H9 (cell line): ENCODE results near the gene ECHDC1. TPM values are rescaled to one million over a fixed set of nuclear protein-coding genes. Genes with fewer than 3 reads are reported as not detected.

Experiments
- DNase-seq: peaks from one replicate; pipeline ENCODE4 v3.0.0-alpha.2; 2017
- H2AFZ ChIP-seq: one replicate; pipeline ENCODE4 v1.6.1; 2013; ENCODE audit warnings: mild to moderate bottlenecking, low read length, control low read depth, moderate library complexity
- H2AK5ac ChIP-seq: 2 replicates; pipeline ENCODE4 v1.6.1; 2013; ENCODE audit warnings: low read length, control low read depth, mixed read lengths; ENCODE audit not compliant: insufficient read length
- H2BK120ac ChIP-seq: one replicate; pipeline ENCODE4 v1.6.1; 2013; ENCODE audit warnings: low read depth, mild to moderate bottlenecking, low read length, control low read depth, inconsistent platforms; ENCODE audit not compliant: poor library complexity, severe bottlenecking
- H2BK12ac ChIP-seq: 2 replicates; pipeline ENCODE4 v1.6.1; 2013; ENCODE audit warnings: low read length, control low read depth, mixed read lengths, low read depth; ENCODE audit not compliant: insufficient read length
- H2BK15ac ChIP-seq: 2 replicates; pipeline ENCODE4 v1.6.1; 2013; ENCODE audit warnings: low read depth, low read length, control low read depth
- H2BK20ac ChIP-seq: one replicate; pipeline ENCODE4 v1.6.1; 2013; ENCODE audit warnings: low read depth, mild to moderate bottlenecking, low read length, control low read depth, inconsistent platforms; ENCODE audit not compliant: poor library complexity, severe bottlenecking
- H2BK5ac ChIP-seq: 2 replicates; pipeline ENCODE4 v1.6.1; 2013; ENCODE audit warnings: low read length, control low read depth, mixed read lengths; ENCODE audit not compliant: insufficient read length
- H3K14ac ChIP-seq: 2 replicates; pipeline ENCODE4 v1.6.1; 2013; ENCODE audit warnings: low read length, control low read depth; ENCODE audit not compliant: insufficient read depth
- H3K18ac ChIP-seq: 2 replicates; pipeline ENCODE4 v1.6.1; 2013; ENCODE audit warnings: low read depth, mild to moderate bottlenecking, mixed read lengths, low read length, control low read depth; ENCODE audit not compliant: insufficient read length
- H3K23ac ChIP-seq: 2 replicates; pipeline ENCODE4 v1.6.1; 2013; ENCODE audit warnings: low read length, control low read depth, mixed read lengths, low read depth; ENCODE audit not compliant: insufficient read length
- H3K23me2 ChIP-seq: 2 replicates; pipeline ENCODE4 v1.6.1; 2013; ENCODE audit warnings: low read depth, mild to moderate bottlenecking, mixed read lengths, low read length, control low read depth; ENCODE audit not compliant: insufficient read length, poor library complexity, severe bottlenecking
- H3K27ac ChIP-seq: 2 replicates; pipeline ENCODE4 v1.5.1; 2013; ENCODE audit warnings: low read length, control low read depth, mixed read lengths, low read depth; ENCODE audit not compliant: insufficient read length
- H3K27me3 ChIP-seq: 2 replicates; pipeline ENCODE4 v1.6.1; 2013; ENCODE audit warnings: low read length, control low read depth, inconsistent platforms; ENCODE audit not compliant: insufficient read depth
- H3K4ac ChIP-seq: 2 replicates; pipeline ENCODE4 v1.6.1; 2013; ENCODE audit warnings: low read depth, mild to moderate bottlenecking, control low read depth, inconsistent platforms, low read length, moderate library complexity
- H3K4me1 ChIP-seq: 2 replicates; pipeline ENCODE4 v1.6.1; 2013; ENCODE audit warnings: low read length, control low read depth, inconsistent platforms; ENCODE audit not compliant: insufficient read depth
- H3K4me2 ChIP-seq: 2 replicates; pipeline ENCODE4 v1.6.1; 2013; ENCODE audit warnings: low read length, control low read depth, mixed read lengths; ENCODE audit not compliant: insufficient read length, insufficient read depth
- H3K56ac ChIP-seq: 2 replicates; pipeline ENCODE4 v1.6.1; 2013; ENCODE audit warnings: low read depth, mild to moderate bottlenecking, mixed read lengths, low read length, control low read depth; ENCODE audit not compliant: insufficient read length
- H3K79me1 ChIP-seq: 2 replicates; pipeline ENCODE4 v1.6.1; 2013; ENCODE audit warnings: low read depth, mild to moderate bottlenecking, moderate library complexity, low read length, control low read depth, inconsistent platforms; ENCODE audit not compliant: insufficient read depth, poor library complexity, severe bottlenecking
- H3K79me2 ChIP-seq: 2 replicates; pipeline ENCODE4 v1.6.1; 2013; ENCODE audit warnings: low read length, control low read depth, inconsistent platforms; ENCODE audit not compliant: insufficient read depth
- H3K9ac ChIP-seq: 2 replicates; pipeline ENCODE4 v1.6.1; 2013; ENCODE audit warnings: low read length, control low read depth, mixed read lengths; ENCODE audit not compliant: insufficient read length; ENCODE audit errors: extremely low read depth
- H3K9me3 ChIP-seq: one replicate; pipeline ENCODE4 v1.6.1; 2013; ENCODE audit warnings: low read depth, low read length, inconsistent platforms; ENCODE audit not compliant: control insufficient read depth
- H3T11ph ChIP-seq: one replicate; pipeline ENCODE4 v1.6.1; 2013; ENCODE audit warnings: mild to moderate bottlenecking, low read length, control low read depth, inconsistent platforms
- H4K20me1 ChIP-seq: one replicate; pipeline ENCODE4 v1.6.1; 2013; ENCODE audit not compliant: control insufficient read depth, insufficient read length, insufficient read depth
- H4K5ac ChIP-seq: 2 replicates; pipeline ENCODE4 v1.6.1; 2013; ENCODE audit warnings: low read depth, mild to moderate bottlenecking, mixed read lengths, low read length, control low read depth; ENCODE audit not compliant: insufficient read length
- H4K8ac ChIP-seq: replicated peaks from 2 replicates; pipeline ENCODE4 v1.6.1; 2013; ENCODE audit warnings: low read length, control low read depth, mixed read lengths, low read depth; ENCODE audit not compliant: insufficient read length
- H4K91ac ChIP-seq: 2 replicates; pipeline ENCODE4 v1.6.1; 2013; ENCODE audit warnings: low read depth, mild to moderate bottlenecking, moderate library complexity, mixed read lengths, low read length, control low read depth; ENCODE audit not compliant: insufficient read length
- H3K27ac Mint-ChIP-seq, 3 experiments: 2 replicates in 2 of 3; 3 replicates in 1 of 3; pipeline ENCODE4 v1.8.0; 2020 to 2021; ENCODE audit warnings: mixed read lengths in 3 of 3, mild to moderate bottlenecking in 1 of 3, moderate library complexity in 1 of 3
- H3K27me3 Mint-ChIP-seq: 2 replicates; pipeline ENCODE4 v1.8.0; 2021; ENCODE audit warnings: low read depth, mild to moderate bottlenecking, moderate library complexity, mixed read lengths
- H3K36me3 Mint-ChIP-seq, 3 experiments: 2 replicates in 2 of 3; 3 replicates in 1 of 3; pipeline ENCODE4 v1.8.0; 2020 to 2021; ENCODE audit warnings: low read depth in 3 of 3, mixed read lengths in 3 of 3; ENCODE audit not compliant: insufficient read depth in 1 of 3
- H3K4me1 Mint-ChIP-seq, 2 experiments: 2 replicates each; pipeline ENCODE4 v1.8.0; 2020; ENCODE audit warnings: mixed read lengths in 2 of 2
- H3K4me3 Mint-ChIP-seq, 2 experiments: 2 replicates in 1 of 2; 3 replicates in 1 of 2; pipeline ENCODE4 v1.8.0; 2020 to 2021; ENCODE audit warnings: mild to moderate bottlenecking in 2 of 2, mixed read lengths in 2 of 2, moderate library complexity in 1 of 2
- H3K9me3 Mint-ChIP-seq, 2 experiments: 2 replicates in 1 of 2; 3 replicates in 1 of 2; pipeline ENCODE4 v1.8.0; 2020; ENCODE audit warnings: mild to moderate bottlenecking in 2 of 2, mixed read lengths in 2 of 2, moderate library complexity in 1 of 2
- CTCF ChIP-seq: fragments of 200-600 bp; sonication (generic); conservative IDR thresholded peaks from 3 replicates; pipeline ENCODE4 v1.8.0; 2021; ENCODE audit warnings: antibody characterized with exemption, mild to moderate bottlenecking
- WGBS: extraction: QIAGEN DNeasy Blood & Tissue Kit; methylation state at CpG from one replicate; pipeline ENCODE4 v1.1.7; 2013; ENCODE audit warnings: missing lambda C conversion rate, low lambda C conversion rate, mixed read lengths; ENCODE audit not compliant: insufficient read length; ENCODE audit errors: extremely low coverage; 5-methylcytosine and 5-hydroxymethylcytosine counted together
- total RNA-seq: library from RNA; stranded (reverse); gene quantifications from 2 replicates; pipeline ENCODE4 v1.2.1, GENCODE V29; 2021

ECHDC1 gene
- total RNA-seq, 1 experiment from 2014 or later = 47.8 TPM

- peaks cover 3 to 20% (median 16%) of the 10 kb centered on the region in 3 experiments; a peak in 6 of 7 replicates for H3K36me3 Mint-ChIP-seq
- Histone ChIP-seq H3K79me2 (0 out of 2 replicates have a peak, but pooled peaks cover 1% of the 10 kb centered on the region), H2BK12ac (no peak overlapping the region), H3K23ac (no peak overlapping the region), H3K18ac (no peak overlapping the region), H4K91ac (no peak overlapping the region), H3K14ac (no peak overlapping the region), H3K9ac (no peak overlapping the region), H2BK20ac (no peak overlapping the region), H3K9me3 (no peaks in the 10 kb centered on the region), H3K27me3 (no peaks in the 10 kb centered on the region), H4K5ac (no peak overlapping the region), H2BK5ac (no peak overlapping the region), H2AK5ac (no peak overlapping the region), H4K20me1 (no peaks in the 10 kb centered on the region), H4K8ac (no peak overlapping the region), H3K4me1 (no peaks in the 10 kb centered on the region), H2AFZ (no peak overlapping the region), H2BK120ac (no peak overlapping the region), H2BK15ac (no peak overlapping the region), H3K23me2 (no peaks in the 10 kb centered on the region), H3T11ph (no peak overlapping the region), H3K4me2 (no peak overlapping the region), H3K4ac (no peak overlapping the region), H3K56ac (no peak overlapping the region), H3K79me1 (no peaks in the 10 kb centered on the region), H3K27ac (no peak overlapping the region)
- peak overlapping the region in 2 of 3 experiments; percentile 32 to 55; a peak in 2 of 7 replicates for H3K27ac Mint-ChIP-seq
- WGBS = no CpG with 5 or more reads among the region's 6 CpGs
- no peak for DNase-seq
- no peak overlapping the region for H3K4me3 Mint-ChIP-seq
- peaks cover 3% of the 10 kb centered on the region in 2 experiments; a peak in 1 of 4 replicates for H3K4me1 Mint-ChIP-seq
- TF ChIP-seq CTCF = peak; percentile 79
- H3K27me3 Mint-ChIP-seq = no peaks in the 10 kb centered on the region
- peaks cover 0 to 4% of the 10 kb centered on the region in 2 experiments; a peak in 1 of 5 replicates for H3K9me3 Mint-ChIP-seq
Observed at GRCh38 chr6:127302728-127303660, 40.4 kb downstream of the ECHDC1 start.
